ENCODE measurements around the gene TEKT5. TPM values are rescaled to one million over a fixed set of nuclear protein-coding genes. Genes with fewer than 3 reads are reported as not detected.
A peak's percentile ranks its signal among the peaks of the same experiment; 100 is the strongest.

The TEKT5 gene
- total and polyA plus RNA-seq, 12 donors = 0.59 to 0.69 TPM; not detected in 10

DNA sequence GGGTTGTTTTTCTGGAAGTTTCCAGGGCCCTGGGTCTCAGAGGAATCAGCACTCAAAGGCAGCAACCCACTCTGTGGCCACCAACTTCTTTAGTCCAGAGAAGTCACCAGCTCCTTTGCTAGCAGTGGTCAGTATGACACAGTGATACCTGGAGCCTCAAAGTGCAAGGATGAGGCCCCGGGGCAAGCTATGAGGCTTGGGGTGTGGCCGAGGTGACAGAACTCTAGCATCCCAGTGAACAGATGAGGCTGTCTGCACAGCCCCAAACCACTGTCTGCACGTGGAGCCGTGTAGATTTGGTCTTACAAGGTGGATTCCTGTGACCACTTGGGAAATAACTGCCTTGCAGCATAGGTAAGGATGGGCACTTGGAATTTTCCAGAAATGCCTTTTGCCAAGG, 24.9 kb downstream of the TEKT5 start:
- DNase-seq (no peak), ATAC-seq (no peak)
- intact Hi-C loops (cut with DNase I) = loop anchor here in 1 of 10 donors (5.0 kb wide), 1 partner anchor 248 kb away; no protein-coding TSS in a partner anchor
- Histone ChIP-seq H3K27ac (no peak overlapping the region), H3K27me3 (no peaks in the 10 kb centered on the region), H3K9me3 (no peaks in the 10 kb centered on the region), H3K4me3 (no peak overlapping the region), H3K36me3 (no peaks in the 10 kb centered on the region), H3K4me1 (peaks cover 0 to 5% (median 0%) of the 10 kb centered on the region in 9 donors)
- WGBS, 2 donors = 84% methylated on average over 4 of the region's 4 CpGs
- TF ChIP-seq, protein P1, sequence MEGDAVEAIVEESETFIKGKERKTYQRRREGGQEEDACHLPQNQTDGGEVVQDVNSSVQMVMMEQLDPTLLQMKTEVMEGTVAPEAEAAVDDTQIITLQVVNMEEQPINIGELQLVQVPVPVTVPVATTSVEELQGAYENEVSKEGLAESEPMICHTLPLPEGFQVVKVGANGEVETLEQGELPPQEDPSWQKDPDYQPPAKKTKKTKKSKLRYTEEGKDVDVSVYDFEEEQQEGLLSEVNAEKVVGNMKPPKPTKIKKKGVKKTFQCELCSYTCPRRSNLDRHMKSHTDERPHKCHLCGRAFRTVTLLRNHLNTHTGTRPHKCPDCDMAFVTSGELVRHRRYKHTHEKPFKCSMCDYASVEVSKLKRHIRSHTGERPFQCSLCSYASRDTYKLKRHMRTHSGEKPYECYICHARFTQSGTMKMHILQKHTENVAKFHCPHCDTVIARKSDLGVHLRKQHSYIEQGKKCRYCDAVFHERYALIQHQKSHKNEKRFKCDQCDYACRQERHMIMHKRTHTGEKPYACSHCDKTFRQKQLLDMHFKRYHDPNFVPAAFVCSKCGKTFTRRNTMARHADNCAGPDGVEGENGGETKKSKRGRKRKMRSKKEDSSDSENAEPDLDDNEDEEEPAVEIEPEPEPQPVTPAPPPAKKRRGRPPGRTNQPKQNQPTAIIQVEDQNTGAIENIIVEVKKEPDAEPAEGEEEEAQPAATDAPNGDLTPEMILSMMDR (IDR thresholded peaks at IDR 0.05) = no peak

DNA sequence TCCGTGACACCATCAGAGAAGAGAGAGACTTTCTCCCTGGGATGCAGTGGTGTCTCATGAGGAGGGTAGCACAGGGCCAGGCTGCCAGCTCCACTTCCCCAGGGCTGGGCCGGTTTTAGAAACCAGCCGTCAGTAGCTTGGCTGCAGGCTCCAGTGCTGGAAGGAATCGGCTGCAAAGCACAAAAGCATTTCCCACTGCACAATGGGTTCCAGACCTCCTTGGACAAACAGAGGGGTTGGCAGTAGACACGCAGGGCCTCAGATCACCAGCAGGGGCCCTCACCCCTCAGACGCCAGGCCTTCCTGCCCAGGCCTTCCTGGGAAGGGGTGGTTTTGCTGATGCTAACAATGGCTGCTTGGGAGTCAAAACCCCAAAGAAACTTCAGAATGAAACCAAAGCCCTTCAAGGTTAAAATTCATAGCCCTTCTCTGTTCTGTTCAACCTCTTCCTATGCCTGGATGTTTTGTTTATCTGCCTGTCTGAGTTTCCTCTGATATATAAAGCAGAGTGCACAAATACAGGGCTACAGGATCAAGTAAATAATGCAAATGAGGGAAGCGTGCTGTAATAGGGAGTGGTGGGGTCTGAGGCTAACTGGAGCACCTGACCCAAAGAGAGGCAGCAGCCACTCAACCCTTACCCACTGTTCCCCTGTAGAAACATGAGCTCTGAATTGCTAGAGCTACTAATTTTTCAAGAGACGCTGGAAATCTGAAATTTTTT, 26.2 kb downstream of the TEKT5 start:
- intact Hi-C loops (cut with DNase I) = loop anchor here in 1 of 10 donors (5.0 kb wide), 1 partner anchor 249 kb away; no protein-coding TSS in a partner anchor
- Histone ChIP-seq H3K4me3 (no peak overlapping the region), H3K9me3 (no peaks in the 10 kb centered on the region), H3K27ac (no peak overlapping the region), H3K4me1 (peaks cover 0 to 6% (median 0%) of the 10 kb centered on the region in 9 donors), H3K36me3 (no peaks in the 10 kb centered on the region), H3K27me3 (no peaks in the 10 kb centered on the region)
- TF ChIP-seq, protein P1 (IDR thresholded peaks at IDR 0.05) = peak; percentile 19 to 59 (median 43)
- 61 to 65% methylated on average over 8 of the region's 8 CpGs for WGBS, 2 donors
- ATAC-seq (peak in 6 of 8 donors; percentile 33 to 67 (median 46)), DNase-seq (peak in 1 of 2 donors; percentile 17)

DNA sequence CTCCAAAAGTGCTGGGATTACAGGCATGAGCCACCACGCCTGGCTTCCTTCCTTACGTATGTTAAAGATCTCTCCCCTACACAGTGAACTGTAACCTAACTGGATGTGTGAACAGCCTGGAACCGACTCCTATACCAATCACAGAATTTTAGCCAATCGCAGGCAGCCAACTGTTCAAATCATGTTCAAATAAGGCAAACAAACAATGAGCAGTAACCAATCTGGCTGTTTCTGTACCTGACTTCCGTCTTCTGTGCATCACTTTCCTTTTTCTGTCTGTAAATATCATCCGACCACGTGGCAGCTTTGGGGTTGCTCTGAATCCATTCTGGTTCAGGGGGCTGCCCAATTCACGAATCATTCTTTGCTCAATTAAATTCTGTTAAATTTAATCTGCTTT, 27.5 kb downstream of the TEKT5 start:
- Histone ChIP-seq H3K27me3 (no peaks in the 10 kb centered on the region), H3K9me3 (no peaks in the 10 kb centered on the region), H3K4me3 (no peak overlapping the region), H3K4me1 (peaks cover 0 to 15% (median 0%) of the 10 kb centered on the region in 9 donors), H3K27ac (no peak overlapping the region), H3K36me3 (no peaks in the 10 kb centered on the region)
- intact Hi-C loops (cut with DNase I) = loop anchor here in 1 of 10 donors (5.0 kb wide), 1 partner anchor 250 kb away; no protein-coding TSS in a partner anchor
- TF ChIP-seq, protein P1 (IDR thresholded peaks at IDR 0.05) = no peak
- WGBS, 2 donors = 91 to 93% methylated on average over 8 of the region's 8 CpGs
- ATAC-seq = no peak
- DNase-seq = no peak

DNA sequence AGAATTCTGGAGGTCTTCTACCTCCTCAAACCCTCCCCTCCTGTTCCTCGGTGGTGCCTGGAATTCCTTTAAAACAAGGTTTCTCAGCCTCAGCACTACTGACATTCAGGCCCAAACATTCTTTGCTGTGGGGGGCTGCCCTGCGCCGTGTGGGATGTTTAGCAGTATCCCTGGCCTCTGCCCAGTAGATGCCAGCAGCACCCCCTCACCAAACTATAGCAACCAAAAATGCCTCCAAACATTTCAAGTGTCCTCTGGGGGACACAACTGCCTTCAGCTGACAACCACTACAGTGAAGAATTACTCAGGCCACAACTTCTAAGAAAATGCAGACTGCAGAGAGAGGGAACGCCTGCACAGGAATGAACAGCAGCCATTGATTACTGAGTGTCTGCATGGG, 28.4 kb downstream of the TEKT5 start:
- Histone ChIP-seq H3K27ac (no peak overlapping the region), H3K4me3 (no peak overlapping the region), H3K36me3 (no peaks in the 10 kb centered on the region), H3K27me3 (no peaks in the 10 kb centered on the region), H3K4me1 (peaks cover 0 to 15% (median 0%) of the 10 kb centered on the region in 9 donors), H3K9me3 (no peaks in the 10 kb centered on the region)
- ATAC-seq = no peak
- TF ChIP-seq, protein P1 (IDR thresholded peaks at IDR 0.05) = no peak
- DNase-seq = no peak
- 84 to 87% methylated on average over 4 of the region's 4 CpGs for WGBS, 2 donors
- intact Hi-C loops (cut with DNase I) = loop anchor here in 1 of 10 donors (5.0 kb wide), 1 partner anchor 251 kb away; no protein-coding TSS in a partner anchor

All from heart right ventricle (tissue), 16 donors.